ENCODE data around the gene RYR2.

The RYR2 gene

DNA sequence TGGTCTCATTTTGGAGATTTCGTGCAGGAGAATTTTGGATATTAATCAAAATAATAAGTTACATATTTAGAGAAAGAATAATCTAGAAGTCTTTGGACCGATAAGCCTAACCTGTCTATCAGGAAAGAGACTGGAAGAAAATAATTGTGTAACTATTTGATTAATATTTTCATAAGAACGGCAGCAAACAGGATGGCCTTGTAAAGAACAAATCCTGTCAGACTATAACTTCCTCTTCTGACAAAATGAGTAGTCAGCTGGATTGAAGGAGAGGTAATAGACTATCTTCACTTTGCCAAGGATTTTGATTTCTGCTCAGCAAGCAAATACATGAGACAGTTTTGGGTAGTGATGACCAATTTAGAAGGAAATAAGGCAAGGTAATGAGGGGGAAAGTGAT lies 12.7 kb upstream of the RYR2 start:
- no peak for DNase-seq (ENCODE audit: low read depth, low spot score)
- no peak overlapping the region for H3K4me3 ChIP-seq (ENCODE audit: low read length)

DNA sequence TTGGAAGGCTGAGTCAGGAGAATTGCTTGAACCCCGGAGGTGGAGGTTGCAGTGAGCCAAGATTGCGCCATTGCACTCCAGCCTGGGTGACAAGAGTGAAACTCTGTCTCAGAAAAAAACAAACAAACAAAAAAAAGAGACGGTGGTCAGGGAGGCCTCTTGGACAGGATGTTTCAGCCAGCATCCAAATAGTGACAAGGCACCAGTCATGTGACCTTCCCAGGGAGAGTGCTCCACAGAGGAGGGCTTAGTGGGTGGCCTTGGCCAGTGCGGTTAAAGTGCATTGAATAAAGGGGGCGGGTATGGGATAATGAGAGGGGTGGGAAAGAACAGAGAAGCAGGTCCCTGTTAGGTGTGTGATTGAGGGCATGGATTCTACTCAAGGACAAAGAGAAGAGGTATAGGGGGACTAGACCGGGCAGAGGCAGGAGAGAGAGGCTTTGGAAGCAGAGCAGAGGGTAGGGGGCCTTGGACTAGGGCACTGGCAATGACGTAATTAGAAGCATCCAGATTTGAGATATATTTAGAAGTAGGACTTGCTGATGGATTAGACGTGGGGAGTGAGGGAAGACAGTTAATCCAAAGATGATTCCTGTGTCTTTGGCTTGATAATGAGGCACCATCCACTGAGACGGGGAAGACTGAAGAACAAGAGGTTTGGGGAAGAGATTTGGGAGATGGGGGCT lies 12.0 kb upstream of the RYR2 start:
- H3K4me3 ChIP-seq (ENCODE audit: low read length), result no peak overlapping the region
- no peak for DNase-seq (ENCODE audit: low read depth, low spot score)

DNA sequence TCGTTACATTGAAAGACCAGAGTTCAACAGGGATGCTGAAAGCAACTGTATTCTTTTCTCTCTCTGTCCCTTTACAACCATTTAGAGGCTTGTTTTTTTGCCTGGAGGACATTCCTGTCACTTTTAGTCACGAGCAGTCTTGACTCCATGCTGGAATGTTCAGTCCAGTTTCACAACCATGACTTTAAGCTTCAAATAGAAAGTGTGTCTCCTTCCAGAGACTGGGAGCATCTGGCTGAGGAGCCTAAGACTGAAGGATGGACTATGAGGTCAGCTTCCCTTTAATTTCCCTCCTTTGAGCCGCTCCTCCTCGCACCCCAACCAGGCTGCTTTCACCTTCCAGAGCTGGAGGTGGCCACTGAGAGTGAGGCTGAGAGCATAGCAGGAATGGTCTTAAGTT lies 10.5 kb upstream of the RYR2 start:
- no peak for DNase-seq (ENCODE audit: low read depth, low spot score)

DNA sequence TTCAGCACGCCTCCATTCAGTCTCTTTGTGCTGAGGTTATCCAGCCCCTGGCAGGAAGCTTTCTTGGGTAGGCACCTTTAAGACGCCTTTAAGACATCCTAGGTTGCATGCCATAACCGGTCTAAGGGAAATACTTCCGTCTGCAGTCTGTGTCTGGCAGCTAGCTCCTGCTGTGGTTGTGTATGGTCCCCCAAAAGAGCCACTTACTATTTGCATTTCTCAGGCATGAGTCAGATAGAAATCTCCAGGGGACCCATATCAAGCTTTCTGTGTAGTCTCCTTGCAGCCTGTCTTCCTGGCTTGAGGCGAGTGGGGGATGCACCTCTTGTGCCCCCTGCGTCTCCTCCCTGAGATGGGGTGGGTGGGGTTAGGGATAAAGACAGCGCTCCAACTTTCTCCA lies 10.0 kb upstream of the RYR2 start:
- no peak overlapping the region for H3K4me3 ChIP-seq (ENCODE audit: low read length)
- DNase-seq (ENCODE audit: low read depth, low spot score), result no peak

More for the DNA sequence above, 10.5 kb upstream of the RYR2 start:
- H3K4me3 ChIP-seq (ENCODE audit: low read length), result no peak overlapping the region

DNA sequence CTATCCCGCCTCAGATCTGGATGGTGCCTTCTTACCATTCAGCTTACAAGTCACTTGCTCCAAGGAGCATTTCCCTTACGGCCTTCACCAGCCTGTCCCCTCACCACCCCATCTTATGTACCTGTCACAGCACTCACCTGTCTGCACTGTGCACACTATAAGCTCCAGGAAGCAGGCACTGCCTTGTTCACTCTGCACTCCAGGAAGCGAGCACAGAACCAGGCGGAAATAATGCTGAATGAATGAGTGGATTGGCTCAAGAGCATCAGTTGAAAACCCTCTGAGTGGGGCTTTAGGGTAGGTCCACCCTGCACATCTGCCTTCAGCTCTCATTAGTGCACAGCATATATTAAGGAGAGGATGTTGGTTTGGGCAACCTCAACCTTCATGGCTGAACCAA lies 8.9 kb upstream of the RYR2 start:
- no peak for DNase-seq (ENCODE audit: low read depth, low spot score)
- no peak overlapping the region for H3K4me3 ChIP-seq (ENCODE audit: low read length)

DNA sequence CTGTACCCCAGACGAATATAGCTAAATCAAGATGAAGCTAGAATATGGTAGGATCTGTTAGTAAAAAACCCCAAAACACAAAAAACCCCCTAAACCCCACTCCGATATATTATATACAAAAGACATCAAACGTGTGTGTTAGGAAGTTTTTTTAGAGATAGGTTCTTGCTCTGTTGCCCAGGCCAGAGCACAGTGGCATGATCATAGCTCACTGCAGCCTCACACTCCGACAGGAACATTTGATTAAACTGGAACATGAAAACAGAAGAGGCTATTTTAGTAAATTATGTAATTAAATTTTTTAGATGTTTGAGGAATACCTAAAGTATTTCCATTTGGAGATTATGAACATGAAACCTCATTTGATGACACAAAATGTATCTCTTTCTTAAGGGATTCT lies 8.2 kb upstream of the RYR2 start:
- no peak overlapping the region for H3K4me3 ChIP-seq (ENCODE audit: low read length)
- no peak for DNase-seq (ENCODE audit: low read depth, low spot score)

DNA sequence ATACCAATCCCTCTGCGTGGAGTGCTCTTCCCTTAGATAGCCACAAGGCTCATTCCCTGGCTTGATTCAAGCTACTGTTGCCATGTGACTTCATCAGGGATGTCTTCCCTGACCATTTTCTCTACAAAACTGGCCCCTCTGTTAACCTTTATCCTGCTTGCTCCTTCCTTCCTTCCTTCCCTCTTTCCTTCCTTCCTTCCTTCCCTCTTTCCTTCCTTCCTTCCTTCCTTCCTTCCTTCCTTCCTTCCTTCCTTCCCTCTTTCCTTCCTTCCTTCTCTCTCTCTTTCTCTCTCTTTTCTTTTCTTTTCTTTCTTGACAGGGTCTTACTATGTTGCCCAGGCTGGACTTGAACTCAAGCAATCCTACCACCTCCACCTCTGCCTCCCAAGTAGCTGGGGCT lies 6.2 kb upstream of the RYR2 start:
- no peak overlapping the region for H3K4me3 ChIP-seq (ENCODE audit: low read length)
- DNase-seq (ENCODE audit: low read depth, low spot score), result no peak

DNA sequence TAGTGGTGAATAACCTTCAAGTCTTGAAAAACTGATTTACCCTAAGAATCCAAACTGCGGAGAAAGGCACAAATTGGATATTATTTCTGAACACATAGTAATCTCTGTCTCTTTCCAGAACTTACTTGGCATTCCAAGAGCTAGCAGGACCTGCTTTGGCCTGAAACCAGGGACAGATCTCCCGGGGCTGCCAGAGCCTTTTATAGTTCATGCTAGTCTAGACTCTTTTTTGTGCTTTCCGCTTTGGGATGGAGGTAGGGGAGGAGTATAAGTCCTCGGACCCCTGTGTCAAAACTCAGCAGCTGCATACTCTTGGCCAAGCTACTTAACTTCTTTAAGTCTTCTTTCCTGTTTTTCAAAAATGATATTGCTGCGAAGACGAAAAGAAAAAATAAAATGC lies 3.8 kb upstream of the RYR2 start:
- no peak for DNase-seq (ENCODE audit: low read depth, low spot score)
- no peak overlapping the region for H3K4me3 ChIP-seq (ENCODE audit: low read length)

DNA sequence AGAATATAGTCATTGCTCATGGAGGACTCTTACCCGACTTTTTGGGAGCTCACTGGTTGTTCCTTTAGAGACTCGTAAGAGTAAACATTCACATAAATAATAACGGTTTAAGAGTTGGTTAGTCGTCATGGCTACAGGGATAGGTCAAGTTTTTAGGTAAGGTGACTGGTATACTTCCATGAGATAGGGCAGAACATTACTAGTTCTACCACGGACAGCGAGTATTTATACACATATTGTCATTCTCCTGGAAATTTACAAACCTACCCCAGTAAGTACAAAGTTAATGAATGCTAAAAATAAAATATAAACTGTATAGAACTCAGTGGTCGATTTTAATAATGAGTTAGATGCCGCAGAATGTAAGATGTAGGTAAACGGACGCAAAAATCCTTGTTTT lies 1.2 kb upstream of the RYR2 start:
- no peak overlapping the region for H3K4me3 ChIP-seq (ENCODE audit: low read length)
- DNase-seq (ENCODE audit: low read depth, low spot score), result no peak

DNA sequence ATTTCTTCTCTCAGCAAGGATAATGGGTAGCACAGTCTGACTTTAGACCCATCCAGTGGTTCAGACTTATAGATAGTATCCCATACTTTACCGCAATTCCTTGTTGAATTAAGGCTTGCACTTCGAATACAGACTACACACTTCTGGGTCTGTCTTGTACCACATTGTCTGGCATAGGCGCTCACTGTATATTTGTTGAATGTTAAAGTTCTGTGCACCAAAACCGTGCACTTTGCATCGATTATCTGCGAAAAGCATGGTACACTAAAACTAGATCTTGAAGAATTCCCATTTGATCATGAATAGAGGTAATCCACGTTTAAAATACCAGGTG lies 556 bp upstream of the RYR2 start:
- H3K4me3 ChIP-seq (ENCODE audit: low read length), result no peak overlapping the region
- no peak for DNase-seq (ENCODE audit: low read depth, low spot score)

DNA sequence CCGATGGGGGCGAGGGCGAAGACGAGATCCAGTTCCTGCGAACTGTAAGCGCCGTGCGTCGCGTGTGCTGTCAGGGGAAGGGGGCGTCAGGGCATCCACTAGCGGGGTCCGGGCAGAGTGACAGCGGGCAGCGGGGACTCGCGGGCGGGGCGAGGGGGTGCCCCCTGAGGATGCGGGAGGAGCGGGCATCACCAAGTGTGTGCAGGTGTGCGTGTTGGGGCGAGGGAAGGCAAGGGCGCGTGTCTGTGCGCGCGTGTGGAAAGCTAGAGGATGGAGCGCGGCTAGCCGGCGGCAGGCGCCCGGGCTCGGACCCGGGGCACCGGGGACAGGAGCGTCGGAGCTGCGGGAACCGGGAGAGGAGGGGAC lies 525 bp downstream of the RYR2 start:
- DNase-seq (ENCODE audit: low read depth, low spot score), result no peak
- H3K4me3 ChIP-seq (ENCODE audit: low read length), result no peak overlapping the region

DNA sequence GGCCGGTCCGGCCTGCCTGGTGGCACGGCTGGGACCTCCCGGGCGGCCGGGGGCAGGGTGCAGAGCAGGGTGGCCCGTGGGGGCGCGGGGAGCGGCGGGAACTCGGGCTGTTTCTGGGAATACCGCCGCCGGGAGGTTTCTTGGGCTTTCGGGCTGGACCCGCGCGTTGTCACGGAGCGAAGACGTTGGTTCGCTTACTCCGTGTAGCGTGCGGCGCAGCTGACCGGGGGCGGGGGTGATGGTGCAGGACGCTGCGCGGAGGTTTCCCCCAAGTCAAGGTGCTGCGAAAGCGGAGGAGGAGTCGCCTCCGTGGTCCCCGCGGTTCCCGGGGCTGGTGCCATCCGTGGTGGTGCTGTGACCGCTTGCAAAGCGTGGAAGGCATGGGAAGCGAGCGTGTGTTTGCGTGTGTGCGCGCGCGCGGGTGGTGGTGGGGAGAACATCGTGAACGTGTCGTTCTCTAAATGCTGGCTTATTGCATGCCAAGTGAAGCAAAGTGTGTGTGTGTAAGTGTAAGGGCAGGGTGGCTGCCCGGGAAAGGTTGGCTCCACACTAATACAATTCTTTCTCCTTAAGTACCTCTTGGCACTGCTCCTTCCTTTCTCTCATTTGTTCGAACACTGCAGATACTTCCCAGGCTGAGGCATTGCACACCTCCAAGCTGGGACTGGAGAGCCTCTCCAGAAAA lies 1.1 kb downstream of the RYR2 start:
- no peak overlapping the region for H3K4me3 ChIP-seq (ENCODE audit: low read length)
- DNase-seq (ENCODE audit: low read depth, low spot score), result no peak

DNA sequence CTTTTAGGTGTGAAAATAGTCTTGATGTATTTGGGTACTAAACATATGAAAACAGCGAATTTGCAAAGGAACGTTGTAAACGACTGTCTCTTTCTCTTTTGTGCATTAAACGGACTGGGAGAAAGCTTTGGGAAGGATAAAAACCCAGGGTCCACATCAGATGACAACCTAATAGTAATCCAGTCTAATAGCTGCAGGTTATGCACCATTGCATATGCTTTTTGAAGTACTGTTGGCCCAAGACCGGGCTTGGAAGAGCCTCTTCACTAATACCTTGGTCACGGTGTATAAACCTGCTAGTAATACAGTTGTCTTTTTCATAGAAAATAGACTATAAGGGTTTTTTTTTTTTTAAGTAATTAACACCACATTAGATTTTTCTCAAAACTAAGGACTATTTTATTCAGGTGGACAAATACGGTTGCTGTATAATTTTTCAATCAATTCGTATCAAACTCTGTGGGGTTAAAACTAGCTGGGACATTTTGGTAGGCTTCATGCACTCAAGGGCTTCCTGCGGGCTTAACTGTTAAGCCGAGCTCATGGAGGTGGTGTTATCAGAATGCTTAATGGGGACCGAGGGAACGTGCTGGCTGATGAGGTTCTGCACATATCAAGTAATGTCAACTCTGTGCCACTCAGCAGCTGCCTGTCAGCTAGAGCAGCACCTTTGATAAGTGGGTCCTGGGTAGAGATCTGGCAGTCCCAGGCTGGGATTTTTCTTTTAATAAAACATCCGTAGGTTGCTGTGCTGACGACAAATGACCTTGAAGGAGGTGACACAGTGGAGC lies 2.1 kb downstream of the RYR2 start:
- H3K4me3 ChIP-seq (ENCODE audit: low read length), result no peak overlapping the region
- DNase-seq (ENCODE audit: low read depth, low spot score), result no peak

DNA sequence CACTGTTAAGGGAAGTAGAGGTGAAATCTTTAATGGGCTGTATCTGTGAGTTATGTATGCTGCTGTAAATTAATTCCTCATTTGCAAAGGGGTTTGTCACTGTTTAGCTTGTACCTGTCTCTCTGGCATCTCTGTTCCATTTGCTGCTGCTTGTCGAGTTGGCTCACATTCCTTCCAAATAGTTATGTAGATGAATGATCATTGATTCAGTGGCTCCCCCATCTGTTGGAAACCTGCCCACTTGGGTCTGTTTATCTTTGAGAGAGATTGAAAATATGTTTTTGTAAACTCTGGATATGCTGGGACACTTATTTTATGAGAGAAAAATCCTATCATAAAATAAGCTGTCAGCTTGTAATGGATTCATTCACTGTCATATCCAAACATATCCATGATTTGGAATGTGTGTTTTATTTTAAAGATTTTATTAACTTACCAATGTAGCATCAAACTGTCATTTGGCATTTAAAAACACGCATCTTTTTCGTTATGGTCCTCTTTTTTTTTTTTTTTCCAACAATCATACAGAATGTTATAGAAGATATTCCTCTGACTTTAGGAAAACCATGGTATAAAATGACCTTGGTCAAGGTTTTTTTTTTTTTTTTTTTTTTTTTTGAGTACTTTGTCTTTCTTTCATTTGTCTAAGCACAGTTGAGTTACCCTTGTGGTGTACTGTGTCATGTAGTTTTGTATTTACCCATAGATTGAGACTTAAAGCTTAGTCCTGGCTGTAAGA lies 3.5 kb downstream of the RYR2 start:
- H3K4me3 ChIP-seq (ENCODE audit: low read length), result no peak overlapping the region
- no peak for DNase-seq (ENCODE audit: low read depth, low spot score)

DNA sequence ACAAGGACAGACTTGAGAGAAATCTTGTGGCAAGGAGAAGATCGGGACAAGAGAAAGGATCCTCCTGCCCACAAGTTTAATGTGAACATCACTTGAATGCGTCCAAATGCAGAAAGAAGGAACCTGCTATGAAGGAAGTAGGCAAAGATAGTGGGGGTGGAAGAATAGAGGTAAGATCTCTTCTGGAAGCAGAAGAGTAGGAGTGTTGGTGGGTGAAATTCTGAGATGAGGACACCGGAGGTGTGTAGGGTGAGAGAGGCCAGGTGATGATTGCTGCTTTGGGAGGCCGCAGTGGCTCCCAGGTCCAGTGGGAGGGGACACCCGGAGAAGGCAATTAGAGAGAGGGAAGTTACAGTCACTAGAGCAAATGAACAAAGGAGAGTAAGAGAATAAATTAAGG lies 6.8 kb downstream of the RYR2 start:
- no peak for DNase-seq (ENCODE audit: low read depth, low spot score)

DNA sequence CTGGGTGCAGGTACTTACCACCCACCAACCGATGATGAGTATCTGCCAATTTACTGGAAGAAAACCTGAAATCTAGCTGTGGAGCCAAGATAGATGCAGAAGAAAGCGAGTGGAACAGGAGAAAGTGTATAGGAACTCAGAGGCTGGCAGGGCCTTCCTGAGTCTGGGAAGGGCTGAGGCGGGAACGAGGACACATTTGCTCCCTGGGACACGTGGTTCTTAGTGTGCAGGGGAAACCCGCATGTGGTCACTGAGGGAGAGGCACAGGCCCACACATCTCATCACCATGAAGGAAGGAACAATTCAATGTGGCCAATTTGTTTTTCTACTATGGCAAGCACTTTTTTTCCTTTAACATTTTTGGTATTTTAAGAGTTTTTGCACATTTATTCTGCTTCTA lies 8.2 kb downstream of the RYR2 start:
- H3K4me3 ChIP-seq (ENCODE audit: low read length), result no peak overlapping the region
- DNase-seq (ENCODE audit: low read depth, low spot score), result no peak

More for the DNA sequence above, 6.8 kb downstream of the RYR2 start:
- no peak overlapping the region for H3K4me3 ChIP-seq (ENCODE audit: low read length)

DNA sequence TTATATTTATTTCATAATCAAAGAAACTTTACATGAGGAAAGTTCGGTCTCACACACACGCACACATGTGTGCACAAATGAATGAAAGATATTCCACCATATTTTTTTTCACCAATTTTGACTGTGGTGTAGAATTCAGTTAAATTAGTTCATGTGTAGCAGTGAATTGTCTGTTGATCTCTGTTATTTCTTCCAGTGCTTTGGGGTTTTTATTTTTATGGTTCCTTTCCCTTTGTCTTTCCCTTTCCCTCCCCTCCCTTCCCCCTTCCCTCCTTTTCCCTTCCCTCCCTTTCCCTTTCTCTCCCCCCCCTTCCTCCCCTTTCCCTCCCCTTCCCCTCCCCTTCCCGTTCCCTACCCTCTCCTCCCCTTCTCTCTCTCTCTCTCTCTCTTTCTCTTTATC lies 8.9 kb downstream of the RYR2 start:
- no peak for DNase-seq (ENCODE audit: low read depth, low spot score)
- H3K4me3 ChIP-seq (ENCODE audit: low read length), result no peak overlapping the region

DNA sequence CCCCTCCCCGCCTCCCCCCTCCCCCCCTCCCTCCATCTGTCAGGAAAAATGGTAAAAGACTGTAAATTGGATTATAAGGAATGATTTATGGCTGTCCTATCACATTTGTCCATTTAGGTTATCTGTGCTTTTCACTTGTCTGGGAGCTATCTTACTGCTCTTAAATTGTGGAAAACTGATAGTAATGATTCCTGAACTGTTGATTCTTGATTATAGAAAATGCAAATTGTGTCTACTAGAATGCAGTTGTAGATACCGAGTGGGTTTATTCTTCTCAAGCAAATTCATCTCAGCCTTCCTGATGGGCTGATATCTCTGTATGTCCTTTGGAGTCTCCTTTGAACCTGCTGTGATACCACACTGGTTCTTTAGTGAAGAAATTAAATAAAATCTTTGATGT lies 12.3 kb downstream of the RYR2 start:
- DNase-seq (ENCODE audit: low read depth, low spot score), result no peak
- no peak overlapping the region for H3K4me3 ChIP-seq (ENCODE audit: low read length)

DNA sequence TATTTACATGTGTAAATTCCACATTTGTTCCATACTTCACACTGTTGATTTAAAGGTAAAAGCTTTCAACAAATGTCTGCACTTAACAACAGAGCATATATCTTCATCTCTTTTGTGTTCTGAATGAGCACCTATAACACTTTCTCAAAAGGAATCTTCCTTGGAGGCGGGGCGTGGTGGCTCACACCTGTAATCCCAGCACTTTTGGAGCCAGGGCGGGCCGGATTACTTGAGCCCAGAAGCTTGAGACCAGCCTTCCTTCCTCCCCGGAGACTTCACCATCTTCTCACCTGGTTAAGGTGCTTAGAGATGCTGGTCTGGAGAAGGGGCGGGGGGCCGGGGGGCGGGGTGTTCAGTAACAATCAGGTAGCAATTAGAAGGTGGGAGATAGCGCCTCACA lies 16.5 kb downstream of the RYR2 start:
- H3K4me3 ChIP-seq (ENCODE audit: low read length), result no peak overlapping the region
- DNase-seq (ENCODE audit: low read depth, low spot score), result no peak

DNA sequence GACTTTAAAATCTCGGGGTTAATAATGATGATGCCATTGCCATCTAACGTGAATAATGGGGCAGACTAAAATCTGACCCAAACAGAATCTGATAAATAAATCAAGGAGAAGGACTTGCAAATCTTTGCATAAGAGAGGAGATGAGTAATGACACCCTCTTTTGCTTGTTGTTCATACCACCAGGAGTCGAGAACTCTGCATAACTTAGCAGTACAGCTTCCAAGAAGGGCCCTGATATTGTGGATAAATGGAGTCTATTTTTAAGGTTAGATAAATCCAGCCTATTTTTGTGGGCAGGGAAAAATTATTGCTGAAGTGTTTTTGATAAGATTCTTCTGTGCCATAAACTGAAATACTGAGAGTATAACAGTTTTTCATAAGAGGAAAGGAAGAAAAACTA lies 17.3 kb downstream of the RYR2 start:
- no peak overlapping the region for H3K4me3 ChIP-seq (ENCODE audit: low read length)
- no peak for DNase-seq (ENCODE audit: low read depth, low spot score)

Data from Jurkat, Clone E6-1 (cell line).